Skeletal muscle satellite cell (primary cell): ENCODE results near the gene TUNAR.
"Not testable (repeated sequence)": the region's sequence is repeated elsewhere in the genome, so short reads cannot be mapped to it uniquely, and the experiment has no call there.

ENCODE experiments used
- H3K27me3 ChIP-seq: 2 replicates; pipeline ENCODE4 v1.7.0; 2013; ENCODE audit warnings: low read length; ENCODE audit not compliant: control insufficient read depth, insufficient read depth
- H3K36me3 ChIP-seq: 2 replicates; pipeline ENCODE4 v1.7.0; 2013; ENCODE audit warnings: mild to moderate bottlenecking, control low read depth, low read length; ENCODE audit not compliant: insufficient read depth
- H3K4me1 ChIP-seq: 2 replicates; pipeline ENCODE4 v1.7.0; 2013; ENCODE audit warnings: low read length; ENCODE audit not compliant: control insufficient read depth, insufficient read depth
- H3K4me2 ChIP-seq: 2 replicates; pipeline ENCODE4 v1.7.0; 2013; ENCODE audit warnings: mild to moderate bottlenecking, low read length
- H3K4me3 ChIP-seq: 2 replicates; pipeline ENCODE4 v1.7.0; 2013; ENCODE audit warnings: low read length
- H3K9ac ChIP-seq: 2 replicates; pipeline ENCODE4 v1.7.0; 2013; ENCODE audit warnings: mild to moderate bottlenecking, low read depth, low read length, moderate library complexity
- H3K9me3 ChIP-seq: replicated peaks from 2 replicates; pipeline ENCODE4 v1.7.0; 2013; ENCODE audit warnings: mild to moderate bottlenecking, control low read depth, low read length

Gene TUNAR

DNA sequence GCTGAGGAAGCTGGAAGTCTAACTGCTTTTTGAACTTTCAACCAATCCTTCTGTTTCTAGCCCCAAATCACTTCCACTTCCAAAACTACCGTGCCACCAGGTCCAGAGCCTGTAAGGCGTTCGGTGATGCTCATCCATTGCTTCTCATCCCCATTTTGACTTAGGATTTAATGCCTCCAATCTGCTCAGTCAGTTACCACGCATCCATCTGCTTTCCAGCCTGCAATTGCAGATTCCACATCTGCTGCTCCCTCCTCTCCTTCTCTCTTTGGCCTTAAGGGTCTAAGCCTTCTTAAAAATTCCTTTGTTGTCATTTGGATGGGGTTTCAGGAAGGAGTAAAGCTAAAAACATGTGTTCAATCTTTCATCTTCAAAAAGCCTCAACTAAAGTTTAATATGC is 74.7 kb downstream of the TUNAR start:
- no peaks in the 10 kb centered on the region for H3K9me3 ChIP-seq
- no peaks in the 10 kb centered on the region for H3K27me3 ChIP-seq
- H3K36me3 ChIP-seq, result no peaks in the 10 kb centered on the region
- H3K4me3 ChIP-seq, result no peak overlapping the region
- H3K9ac ChIP-seq, result no peak overlapping the region
- H3K4me1 ChIP-seq, result no peaks in the 10 kb centered on the region
- H3K4me2 ChIP-seq, result no peak overlapping the region

- Histone ChIP-seq H3K4me3 (no peak overlapping the region), H3K9me3 (no peaks in the 10 kb centered on the region), H3K9ac (no peak overlapping the region), H3K4me2 (no peak overlapping the region), H3K36me3 (no peaks in the 10 kb centered on the region), H3K27me3 (no peaks in the 10 kb centered on the region), H3K4me1 (no peaks in the 10 kb centered on the region)
Observed at GRCh38 chr14:95953111-95953724, 76.6 kb downstream of the TUNAR start.

- Histone ChIP-seq H3K4me3 (no peak overlapping the region), H3K4me1 (no peaks in the 10 kb centered on the region), H3K4me2 (no peak overlapping the region), H3K9ac (no peak overlapping the region), H3K27me3 (no peaks in the 10 kb centered on the region), H3K36me3 (no peaks in the 10 kb centered on the region), H3K9me3 (no peaks in the 10 kb centered on the region)
Observed at GRCh38 chr14:95956601-95957460, 80.2 kb downstream of the TUNAR start.

DNA sequence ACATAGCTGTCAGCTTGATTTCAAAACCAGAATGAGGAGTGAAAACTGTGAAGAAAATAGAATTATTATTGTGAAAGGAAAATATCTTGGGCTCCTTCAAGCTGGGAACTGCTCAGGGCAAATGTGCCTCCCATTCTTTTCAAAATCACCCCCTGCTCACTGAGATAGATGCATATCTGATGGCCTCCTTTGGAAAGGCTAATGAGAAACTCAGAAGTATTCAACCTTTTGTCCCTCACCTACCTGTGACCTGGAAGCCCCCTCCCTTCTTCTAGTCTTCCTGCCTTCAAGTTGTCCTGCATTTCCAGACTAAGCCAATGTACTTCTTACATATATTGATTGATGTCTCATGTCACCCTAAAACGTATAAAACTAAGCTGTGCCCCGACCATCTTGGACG is 81.5 kb downstream of the TUNAR start:
- no peaks in the 10 kb centered on the region for H3K27me3 ChIP-seq
- peaks cover 1% of the 10 kb centered on the region for H3K9me3 ChIP-seq
- no peaks in the 10 kb centered on the region for H3K4me1 ChIP-seq
- H3K9ac ChIP-seq, result no peak overlapping the region
- no peak overlapping the region for H3K4me2 ChIP-seq
- H3K4me3 ChIP-seq, result no peak overlapping the region
- no peaks in the 10 kb centered on the region for H3K36me3 ChIP-seq

DNA sequence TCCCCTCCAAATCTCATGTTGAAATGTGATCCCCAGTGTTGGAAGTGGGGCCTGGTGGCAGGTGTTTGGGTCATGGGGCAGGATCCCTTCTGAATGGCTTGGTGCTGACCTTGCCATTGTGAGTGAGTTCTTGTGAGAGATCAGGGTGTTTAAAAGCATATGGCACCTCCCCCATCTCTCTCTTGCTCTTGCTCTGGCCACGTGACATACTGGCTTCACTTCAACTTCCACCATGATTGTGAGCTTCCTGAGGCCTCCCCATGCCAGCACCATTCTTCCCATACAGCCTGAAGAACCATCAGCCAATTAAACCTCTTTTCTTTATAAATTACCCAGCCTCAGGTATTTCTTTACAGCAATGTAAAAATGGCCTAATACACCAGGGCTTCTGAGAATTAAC is 82.7 kb downstream of the TUNAR start:
- H3K4me1 ChIP-seq, result no peaks in the 10 kb centered on the region
- H3K36me3 ChIP-seq, result no peaks in the 10 kb centered on the region
- peaks cover 4% of the 10 kb centered on the region for H3K9me3 ChIP-seq
- no peak overlapping the region for H3K4me3 ChIP-seq
- no peak overlapping the region for H3K4me2 ChIP-seq
- H3K9ac ChIP-seq, result no peak overlapping the region
- no peaks in the 10 kb centered on the region for H3K27me3 ChIP-seq

DNA sequence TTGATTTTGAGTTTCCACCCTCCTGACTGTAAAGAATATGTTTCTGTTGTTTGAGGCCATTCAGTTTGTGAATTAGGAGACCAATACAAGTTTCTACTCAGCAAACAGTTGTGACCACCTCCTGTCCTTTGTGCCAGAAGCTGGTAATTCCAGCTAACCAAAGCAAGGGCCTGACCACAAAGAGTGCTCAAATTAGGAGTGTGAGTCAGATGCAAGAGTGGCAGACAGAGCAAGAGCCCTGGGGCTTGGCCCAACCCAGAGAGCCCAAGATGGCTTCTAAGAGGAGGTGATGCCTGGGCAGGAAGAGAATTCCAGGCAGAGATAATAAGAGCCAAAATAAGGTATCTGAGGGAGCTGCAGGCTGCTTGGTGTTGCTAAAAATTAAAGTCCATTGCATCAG is 84.8 kb downstream of the TUNAR start:
- Histone ChIP-seq H3K4me3 (no peak overlapping the region), H3K4me2 (no peak overlapping the region), H3K9me3 (peaks cover 4% of the 10 kb centered on the region), H3K4me1 (no peaks in the 10 kb centered on the region), H3K9ac (no peak overlapping the region), H3K36me3 (no peaks in the 10 kb centered on the region), H3K27me3 (no peaks in the 10 kb centered on the region)

- Histone ChIP-seq H3K9ac (no peak overlapping the region), H3K9me3 (peaks cover 4% of the 10 kb centered on the region), H3K4me3 (no peak overlapping the region), H3K27me3 (no peaks in the 10 kb centered on the region), H3K4me1 (no peaks in the 10 kb centered on the region), H3K36me3 (no peaks in the 10 kb centered on the region), H3K4me2 (no peak overlapping the region)
Observed at GRCh38 chr14:95964901-95965300, 88.3 kb downstream of the TUNAR start.

DNA sequence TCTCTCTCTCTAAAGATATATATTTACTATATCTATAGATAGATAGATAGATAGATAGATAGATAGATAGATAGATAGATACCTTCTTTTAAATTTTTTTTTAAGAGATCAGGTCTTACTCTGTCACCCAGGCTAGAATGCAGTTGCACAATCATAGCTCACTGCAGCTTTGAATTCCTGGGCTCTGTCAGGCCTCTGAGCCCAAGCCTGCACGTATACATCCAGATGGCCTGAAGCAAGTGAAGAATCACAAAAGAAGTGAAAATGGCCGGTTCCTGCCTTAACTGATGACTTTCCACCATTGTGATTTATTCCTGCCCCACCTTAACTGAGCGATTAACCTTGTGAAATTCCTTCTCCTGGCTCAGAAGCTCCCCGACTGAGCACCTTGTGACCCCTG is 91.4 kb downstream of the TUNAR start:
- not testable (repeated sequence) for H3K9me3 ChIP-seq, H3K27me3 ChIP-seq, H3K4me2 ChIP-seq, H3K4me3 ChIP-seq, H3K4me1 ChIP-seq, H3K9ac ChIP-seq, H3K36me3 ChIP-seq
